Activated CD8-positive, alpha-beta memory T cell treated with anti-CD3 and anti-CD28 coated beads for 36 hours (primary cell): ENCODE results near the gene ADNP. TPM values are rescaled to one million over a fixed set of nuclear protein-coding genes. Genes with fewer than 3 reads are reported as not detected.

Experiments
- CTCF ChIA-PET: fragments of 350-600 bp; sonication (Branson Sonifier 250); formaldehyde crosslinking; loops from one replicate; lab custom pipeline; 2021; ENCODE audit warnings: antibody characterized with exemption; lab: Charles Lee
- POLR2A ChIA-PET: fragments of 350-600 bp; sonication (Branson Sonifier 250); formaldehyde crosslinking; loops from one replicate; lab custom pipeline; 2021; ENCODE audit warnings: antibody characterized with exemption; lab: Charles Lee
- total RNA-seq, 2 experiments: library from RNA; stranded (reverse); gene quantifications; one replicate each; pipeline ENCODE4 v1.2.3, GENCODE V29; 2021

The ADNP gene
- total RNA-seq, 2 experiments from 2014 or later, result 74.7 to 81.5 TPM

DNA sequence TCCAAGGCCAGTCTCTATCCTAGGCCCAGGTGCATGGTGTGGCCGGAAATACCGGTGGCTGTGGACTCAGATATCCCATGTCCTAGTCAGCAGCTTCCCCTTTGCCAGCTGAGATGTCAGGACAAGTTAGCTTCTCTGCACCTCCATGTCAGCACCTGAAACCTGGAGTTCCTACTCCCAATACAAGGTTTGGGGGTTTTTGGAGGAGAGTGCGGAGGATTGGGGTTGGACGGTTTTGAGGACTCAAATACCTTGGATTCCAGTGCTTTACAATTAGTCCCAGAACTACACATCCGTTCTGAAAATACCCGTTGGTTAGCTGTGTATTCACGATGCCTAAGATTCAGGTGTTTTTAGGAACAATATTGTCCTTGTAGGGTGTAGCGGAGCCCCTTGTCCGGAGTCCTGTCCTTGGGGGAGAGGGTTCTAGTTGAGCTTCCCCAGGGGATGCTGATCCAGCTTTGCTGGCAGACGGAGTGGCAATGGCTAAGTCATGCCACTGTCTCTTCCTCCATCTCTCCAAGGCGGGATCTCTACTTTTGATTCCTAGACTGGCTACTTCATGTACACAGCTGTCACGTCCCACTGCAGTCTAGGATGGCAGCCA, 45.0 kb downstream of the ADNP start:
- POLR2A ChIA-PET, result no interaction called here
- CTCF ChIA-PET, result interaction anchor here (1.0 kb wide), 1 partner anchor 92 kb away, joined by 3 read pairs; the partner anchor contains the start of gene BCAS4

DNA sequence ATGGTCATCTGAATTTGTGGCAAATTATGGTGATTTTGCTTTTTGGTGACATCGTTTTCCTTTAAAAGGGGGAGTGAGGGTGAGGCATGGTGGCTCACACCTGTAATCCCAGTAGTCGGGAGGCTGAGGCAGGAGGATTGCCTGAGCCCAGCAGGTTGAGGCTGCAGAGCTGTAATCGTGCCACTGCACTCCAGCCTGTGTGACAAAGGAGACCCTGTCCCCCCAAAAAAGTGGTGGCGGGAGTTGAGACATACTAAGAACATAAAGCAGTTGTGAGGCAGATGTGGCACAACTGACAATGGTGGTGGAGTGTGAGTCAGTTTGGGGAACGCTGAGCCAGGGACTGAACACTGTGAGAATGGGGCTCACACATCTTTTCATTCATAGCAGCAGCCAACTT, 45.5 kb downstream of the ADNP start:
- ChIA-PET POLR2A (no interaction called here), CTCF (interaction anchor here (1.0 kb wide), 1 partner anchor 91 kb away, joined by 3 read pairs; the partner anchor contains the start of gene BCAS4)

DNA sequence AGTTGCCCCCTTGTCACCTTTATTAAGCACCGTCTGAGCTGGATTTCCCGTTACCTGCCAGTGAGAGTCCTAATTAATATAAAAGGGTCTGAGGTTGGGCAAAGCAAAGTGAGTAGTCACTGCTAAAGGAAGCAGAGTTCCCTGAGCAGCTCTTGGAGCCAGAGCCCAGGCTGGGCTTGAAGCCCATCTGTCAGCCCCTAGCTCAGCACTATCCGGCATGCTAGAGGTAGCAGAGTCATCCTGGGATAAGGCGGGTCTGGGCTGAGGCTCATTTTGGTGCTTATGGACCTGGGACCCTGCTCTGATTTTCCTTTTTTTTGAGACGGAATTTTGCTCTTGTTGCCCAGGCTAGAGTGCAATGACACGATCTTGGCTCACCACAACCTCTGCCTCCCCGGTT, 46.2 kb downstream of the ADNP start:
- ChIA-PET CTCF (interaction anchor here (1.4 kb wide), 1 partner anchor 92 kb away, joined by 3 read pairs; no protein-coding TSS in a partner anchor), POLR2A (no interaction called here)

DNA sequence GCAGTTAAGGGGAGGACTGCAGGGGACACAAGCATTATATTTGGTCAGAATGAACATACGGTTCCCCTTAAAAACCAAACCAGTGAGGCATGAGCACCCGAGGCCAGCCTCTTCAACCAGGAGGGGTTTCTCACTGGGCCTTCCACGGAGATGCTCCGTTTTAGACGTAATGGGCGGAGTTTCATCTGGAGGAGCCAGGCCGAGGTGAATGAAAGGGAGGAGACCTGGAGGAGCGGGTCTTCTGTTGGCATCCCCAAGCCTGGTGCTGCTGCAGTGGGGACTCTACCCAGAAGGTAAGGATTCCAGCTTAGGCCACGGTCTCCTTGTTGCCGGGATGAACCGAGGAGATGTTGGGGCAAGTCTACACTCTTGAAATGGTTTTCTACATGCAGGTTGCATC, 47.4 kb downstream of the ADNP start:
- POLR2A ChIA-PET, result no interaction called here
- CTCF ChIA-PET, result no interaction called here

DNA sequence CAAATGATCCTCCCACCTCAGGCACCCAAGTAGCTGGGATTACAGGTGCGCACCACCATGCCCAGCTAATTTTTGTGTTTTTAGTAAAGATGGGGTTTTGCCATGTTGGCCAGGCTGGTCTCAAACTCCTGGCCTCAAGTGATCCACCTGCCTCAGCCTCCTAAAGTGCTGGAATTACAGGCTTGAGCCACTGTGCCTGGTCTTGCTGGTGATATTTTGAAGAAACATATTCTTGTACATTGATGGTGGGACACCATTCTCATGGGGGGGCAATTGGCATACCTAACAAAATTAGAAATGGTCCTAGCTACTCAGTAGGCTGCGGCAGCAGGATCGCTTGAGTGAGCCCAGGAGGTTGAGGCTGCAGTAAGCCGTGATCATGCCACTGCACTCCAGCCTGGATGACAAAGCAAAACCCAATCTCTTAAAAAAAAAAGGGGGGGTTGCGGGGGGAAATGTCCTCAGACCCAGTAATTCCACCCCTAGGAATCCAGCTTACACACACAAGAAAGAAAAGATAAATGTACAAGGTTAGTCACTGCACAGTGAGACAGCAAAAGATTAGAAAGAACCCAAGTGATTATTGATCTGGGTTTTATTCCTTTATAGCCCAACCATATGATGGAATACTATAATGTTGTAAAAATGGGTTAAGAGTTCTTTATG, 49.3 kb downstream of the ADNP start:
- POLR2A ChIA-PET, result interaction anchor here (0.7 kb wide), 1 partner anchor 398 kb away, joined by 16 read pairs; no protein-coding TSS in a partner anchor
- CTCF ChIA-PET, result interaction anchor here (0.7 to 1.5 kb wide), 2 partner anchors 23 to 219 kb away, joined by 3 to 4 read pairs; no protein-coding TSS in a partner anchor

DNA sequence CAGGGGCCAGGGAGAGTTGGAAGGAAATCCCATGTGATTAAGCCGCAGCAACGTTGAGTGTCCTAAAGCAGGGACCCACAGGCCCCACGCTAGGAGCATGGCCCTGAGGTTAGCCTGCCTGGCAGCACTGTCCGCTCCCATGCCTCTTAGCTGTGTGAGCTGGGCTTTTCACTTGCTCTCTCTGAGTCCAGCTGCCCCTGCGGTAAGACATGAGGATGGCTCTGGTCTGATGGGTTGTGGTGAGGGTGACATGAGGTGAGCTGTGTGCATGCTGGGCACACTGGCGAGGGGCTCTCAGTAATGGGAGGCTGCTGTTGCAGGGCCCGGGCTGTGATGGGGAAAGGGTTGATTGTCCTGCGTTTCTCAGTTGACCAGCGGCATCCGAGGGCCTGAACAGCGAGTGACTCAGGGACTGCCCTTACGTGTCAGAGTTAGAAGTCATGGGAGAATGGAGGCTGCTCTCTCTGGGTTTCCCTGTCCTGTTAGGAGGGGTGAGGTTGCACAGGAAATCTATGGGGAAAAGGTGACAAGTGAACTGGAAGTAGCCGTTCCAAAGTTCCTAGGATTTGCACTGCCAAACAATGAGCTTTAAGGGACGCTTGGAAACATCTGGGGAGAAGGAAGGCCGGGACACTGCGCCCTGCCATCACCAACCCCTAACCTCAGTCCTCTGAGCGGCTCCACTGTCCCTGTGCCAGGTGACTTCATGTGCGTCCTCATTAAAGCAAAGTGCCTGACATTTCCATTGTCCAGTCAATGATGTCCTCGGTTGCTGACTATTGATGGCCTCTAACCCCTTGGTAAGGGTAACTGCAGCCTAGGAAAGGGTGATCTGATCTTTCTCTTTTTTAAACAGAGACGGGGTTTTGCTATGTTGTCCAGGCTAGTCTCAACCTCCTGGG, 51.3 kb downstream of the ADNP start:
- CTCF ChIA-PET, result interaction anchor here (0.9 kb wide), 1 partner anchor 52 kb away, joined by 3 read pairs; the partner anchor contains the start of gene ADNP
- POLR2A ChIA-PET, result no interaction called here

DNA sequence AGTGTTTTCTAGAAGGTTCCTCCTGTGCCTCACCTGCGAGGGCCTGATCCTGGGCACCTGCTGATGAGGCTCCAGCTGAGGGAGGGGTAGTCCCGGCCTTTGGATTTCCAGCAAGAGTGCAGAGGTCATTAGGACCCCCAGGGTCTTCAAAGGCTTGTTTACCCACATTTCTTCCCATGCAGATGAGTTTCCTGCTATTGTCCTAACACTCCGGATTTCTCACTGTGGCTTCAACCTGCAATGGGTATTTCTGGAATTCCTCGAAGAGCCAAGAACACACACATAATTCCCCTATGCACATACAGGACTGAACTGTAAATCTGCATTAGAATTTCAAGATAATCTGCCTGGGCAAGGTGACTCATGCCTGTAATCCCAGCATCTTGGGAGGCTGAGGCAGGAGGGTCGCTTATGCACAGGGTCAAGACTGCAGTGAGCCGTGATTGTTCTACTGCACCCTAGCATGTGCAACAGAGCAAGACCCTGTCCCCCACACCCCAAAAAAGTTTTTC, 53.9 kb downstream of the ADNP start:
- ChIA-PET CTCF (no interaction called here), POLR2A (no interaction called here)

DNA sequence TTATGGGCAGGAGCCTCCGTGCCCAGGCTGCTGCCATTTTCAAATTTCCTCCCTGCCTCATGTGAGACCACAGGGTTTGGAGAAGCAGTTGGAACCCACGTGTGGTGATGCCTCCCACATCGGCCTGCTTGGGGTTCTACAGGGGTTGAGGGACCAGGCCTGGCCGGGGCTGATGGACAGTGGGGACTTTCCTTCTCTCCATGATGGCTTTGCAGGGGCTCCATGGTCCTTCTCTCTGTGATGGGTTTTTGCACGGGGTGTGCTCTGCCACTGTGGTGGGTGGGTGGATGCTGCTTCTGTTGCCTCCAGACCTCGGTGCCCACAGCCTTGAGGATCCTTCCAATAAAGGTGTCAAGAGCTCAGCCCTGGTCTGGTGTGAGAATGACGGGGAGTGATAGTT, 54.4 kb downstream of the ADNP start:
- CTCF ChIA-PET, result no interaction called here
- POLR2A ChIA-PET, result no interaction called here

DNA sequence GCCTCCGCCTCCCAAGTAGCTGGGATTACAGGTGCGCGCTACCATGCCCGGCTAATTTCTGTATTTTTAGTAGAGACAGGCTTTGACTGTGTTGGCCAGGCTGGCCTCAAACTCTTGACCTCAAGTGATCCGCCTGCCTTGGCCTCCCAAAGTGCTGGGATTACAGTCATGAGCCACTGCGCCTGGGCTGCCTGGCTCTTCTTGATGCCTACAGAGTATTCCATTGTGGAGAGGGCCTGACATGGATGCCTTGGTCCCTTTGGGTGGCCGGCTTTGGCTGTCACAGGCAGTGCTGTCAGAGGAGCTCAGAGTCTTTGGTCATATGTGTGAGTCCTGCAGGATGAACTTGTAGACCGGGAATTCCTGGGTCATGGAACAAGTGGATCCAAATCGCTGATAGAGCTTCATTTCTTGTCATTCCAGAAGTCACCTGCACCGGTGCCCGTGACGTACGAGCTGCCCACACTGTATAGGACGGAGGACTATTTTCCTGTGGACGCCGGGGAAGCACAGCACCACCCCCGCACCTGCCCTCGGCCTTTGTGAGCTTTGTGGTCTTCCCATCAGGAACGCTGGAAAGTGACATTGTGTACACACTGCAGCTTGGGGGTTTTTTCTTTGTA, 55.1 kb downstream of the ADNP start:
- ChIA-PET CTCF (interaction anchor here (0.7 kb wide), 1 partner anchor 53 kb away, joined by 3 read pairs; no protein-coding TSS in a partner anchor), POLR2A (no interaction called here)

DNA sequence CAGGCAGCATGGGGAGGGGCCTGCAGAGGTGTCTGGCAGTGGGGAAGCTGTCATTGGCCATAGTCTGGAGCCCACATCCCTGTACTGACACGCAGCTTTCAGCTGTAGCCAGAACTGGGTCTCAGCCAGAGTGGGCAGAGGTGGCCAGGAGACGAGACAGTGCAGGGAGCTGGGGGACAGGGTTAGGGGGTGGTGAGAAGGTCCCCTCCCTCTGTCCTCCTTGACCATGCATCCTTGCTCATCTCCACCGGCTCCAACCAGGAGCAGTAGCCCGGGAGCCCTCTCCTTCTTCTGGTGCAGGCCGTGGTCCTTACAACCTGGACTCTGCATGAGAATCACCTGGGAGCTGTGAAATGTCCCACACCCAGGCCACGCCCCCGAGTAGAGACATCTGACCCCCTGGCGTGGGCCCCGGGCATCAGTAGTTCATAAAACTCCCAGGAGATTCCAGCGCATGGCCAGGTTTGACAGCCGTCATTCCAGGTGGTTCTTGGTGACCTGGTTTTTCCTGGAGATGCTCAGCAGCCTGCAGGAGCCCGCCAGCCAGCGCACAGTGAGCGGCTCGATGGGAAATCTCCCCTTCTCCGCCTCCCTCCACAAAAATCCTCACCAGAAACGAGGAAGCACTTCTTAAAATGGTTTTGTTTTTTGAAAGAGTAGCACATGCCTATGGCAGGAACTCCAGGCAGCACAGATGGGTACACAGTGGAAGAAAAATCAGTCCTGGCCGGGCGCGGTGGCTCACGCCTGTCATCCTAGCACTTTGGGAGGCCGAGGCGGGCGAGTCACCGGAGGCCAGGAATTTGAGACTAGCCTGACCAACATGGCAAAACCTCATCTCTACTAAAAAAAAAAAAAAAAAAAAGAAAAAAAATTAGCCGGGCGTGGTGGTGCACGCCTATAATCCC, 56.2 kb downstream of the ADNP start:
- ChIA-PET POLR2A (no interaction called here), CTCF (no interaction called here)

DNA sequence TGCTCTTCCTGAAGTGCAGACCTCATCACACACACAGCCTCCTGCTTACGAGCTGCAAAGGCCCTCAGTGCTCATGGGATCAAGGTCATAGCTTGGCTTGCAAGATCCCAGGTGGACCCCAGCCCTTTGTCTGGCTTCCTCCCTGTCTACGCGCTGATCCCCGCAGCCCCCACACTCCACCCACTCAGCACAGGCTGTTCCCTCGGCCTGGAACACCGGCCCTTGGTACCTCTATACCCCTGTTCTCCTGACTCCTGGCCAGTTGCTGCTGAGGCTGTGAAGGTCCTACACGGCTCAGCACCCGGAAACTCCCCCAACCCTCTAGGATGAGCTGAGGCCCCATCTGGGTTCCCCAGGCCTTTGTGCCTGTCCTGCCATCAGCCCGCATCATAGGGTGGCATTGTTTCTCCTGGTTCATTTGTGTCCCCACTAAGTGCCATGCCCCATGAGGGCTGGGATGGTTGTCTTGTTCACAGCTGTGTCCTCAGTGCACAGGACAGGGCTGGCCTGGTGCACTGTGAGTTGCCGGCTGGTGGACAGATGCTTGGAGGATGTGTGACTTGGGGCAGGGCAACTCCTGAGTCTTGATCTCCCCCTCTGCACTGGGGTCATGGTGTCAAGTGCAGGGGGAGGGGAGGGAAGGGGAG, 57.0 kb downstream of the ADNP start:
- CTCF ChIA-PET, result no interaction called here
- POLR2A ChIA-PET, result no interaction called here

DNA sequence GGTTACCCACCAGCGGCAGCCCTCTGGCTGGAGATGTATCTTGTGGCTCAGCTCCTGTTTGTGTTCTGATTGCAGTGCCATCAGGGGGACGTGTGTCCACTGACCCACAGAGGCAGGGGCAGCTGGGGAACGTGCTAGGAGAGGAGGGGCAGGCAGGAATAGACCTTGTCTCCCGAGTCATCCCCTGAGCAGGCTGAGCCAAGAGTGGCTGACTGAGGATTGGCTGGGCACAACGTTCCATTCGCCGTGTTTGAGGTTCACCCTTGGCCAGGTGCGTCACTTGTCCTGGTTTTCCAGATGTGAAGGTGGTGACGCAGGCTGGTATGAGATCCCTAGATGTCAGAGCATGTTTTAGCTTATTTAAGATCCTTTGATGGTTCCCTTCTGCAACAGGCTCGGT, 57.7 kb downstream of the ADNP start:
- POLR2A ChIA-PET, result interaction anchor here (0.6 kb wide), 1 partner anchor 1023 kb away, joined by 9 read pairs; no protein-coding TSS in a partner anchor
- CTCF ChIA-PET, result no interaction called here

DNA sequence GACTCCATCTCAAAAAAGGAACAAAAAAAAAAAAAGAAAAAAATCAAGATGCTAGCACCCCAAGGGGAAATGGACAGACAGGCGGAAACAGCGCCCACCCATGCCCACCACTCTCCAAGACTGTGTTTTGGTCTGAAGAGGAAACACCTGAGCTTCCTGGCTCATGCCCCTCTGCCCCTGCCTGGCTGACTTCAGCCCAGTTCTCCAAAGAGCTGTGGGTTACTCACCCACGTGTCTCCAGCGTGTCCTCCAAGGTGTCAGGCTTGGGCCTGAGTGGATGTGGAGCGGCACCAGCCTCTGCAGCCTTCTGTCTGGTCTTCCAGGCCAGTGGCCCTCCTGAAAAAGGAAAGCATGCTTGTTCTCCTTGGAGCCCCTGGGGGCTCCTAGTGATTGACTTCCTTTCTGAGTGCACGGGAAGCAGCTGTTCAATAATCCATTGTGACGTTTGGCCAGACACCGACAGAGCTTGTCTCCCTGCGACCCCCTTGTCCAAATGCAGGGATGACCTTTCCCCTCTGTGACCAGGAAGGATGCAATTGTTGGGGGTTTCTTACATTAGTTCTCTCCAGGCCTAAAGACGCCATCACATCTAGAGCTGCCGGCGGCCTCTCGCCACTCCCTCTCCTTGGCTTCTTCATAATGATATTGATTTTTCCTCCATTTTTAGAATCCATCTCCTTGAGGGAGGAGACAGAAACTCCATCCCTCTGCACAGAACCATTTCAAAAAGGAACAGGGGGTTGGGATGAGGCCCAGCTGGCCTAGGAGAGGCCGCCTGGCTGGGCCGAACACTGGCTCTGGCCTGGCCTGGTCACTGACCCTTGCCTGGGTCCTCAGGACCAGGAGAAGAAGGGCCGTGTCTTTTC, 58.4 kb downstream of the ADNP start:
- ChIA-PET CTCF (no interaction called here), POLR2A (interaction anchor here (0.6 kb wide), 1 partner anchor 1024 kb away, joined by 9 read pairs; no protein-coding TSS in a partner anchor)

DNA sequence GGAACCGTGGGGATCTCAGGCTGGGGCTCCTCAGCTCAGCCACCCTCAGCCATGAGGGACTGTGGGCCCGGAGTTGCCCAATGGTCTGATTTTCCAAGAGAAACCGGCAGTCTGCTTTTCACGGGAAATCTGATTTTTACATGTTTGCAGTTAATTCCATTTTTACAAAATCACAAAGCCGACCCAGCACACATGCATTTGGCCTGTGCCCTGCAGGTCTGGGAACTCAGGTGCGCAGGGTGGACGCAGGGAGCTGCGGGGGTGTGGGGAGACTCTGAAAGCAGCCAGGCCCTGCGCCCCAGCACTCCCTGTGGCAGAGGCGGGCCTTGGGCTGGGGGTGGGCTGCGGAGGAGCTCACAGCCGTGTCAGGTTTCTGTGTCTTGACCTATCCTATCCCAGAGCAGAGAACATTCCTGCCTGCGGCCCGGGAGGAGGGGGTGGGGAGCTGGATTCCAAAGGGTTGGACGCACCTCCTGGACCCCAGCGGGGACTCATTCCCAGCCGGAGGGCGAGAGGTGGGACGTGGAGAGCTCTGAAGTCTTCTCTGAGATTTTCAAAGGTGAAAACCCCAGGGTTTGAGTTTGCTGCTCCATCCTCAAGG, 60.6 kb downstream of the ADNP start:
- ChIA-PET CTCF (interaction anchor here (0.6 to 1.1 kb wide), 2 partner anchors 59 to 77 kb away, joined by 4 read pairs; no protein-coding TSS in a partner anchor), POLR2A (no interaction called here)

DNA sequence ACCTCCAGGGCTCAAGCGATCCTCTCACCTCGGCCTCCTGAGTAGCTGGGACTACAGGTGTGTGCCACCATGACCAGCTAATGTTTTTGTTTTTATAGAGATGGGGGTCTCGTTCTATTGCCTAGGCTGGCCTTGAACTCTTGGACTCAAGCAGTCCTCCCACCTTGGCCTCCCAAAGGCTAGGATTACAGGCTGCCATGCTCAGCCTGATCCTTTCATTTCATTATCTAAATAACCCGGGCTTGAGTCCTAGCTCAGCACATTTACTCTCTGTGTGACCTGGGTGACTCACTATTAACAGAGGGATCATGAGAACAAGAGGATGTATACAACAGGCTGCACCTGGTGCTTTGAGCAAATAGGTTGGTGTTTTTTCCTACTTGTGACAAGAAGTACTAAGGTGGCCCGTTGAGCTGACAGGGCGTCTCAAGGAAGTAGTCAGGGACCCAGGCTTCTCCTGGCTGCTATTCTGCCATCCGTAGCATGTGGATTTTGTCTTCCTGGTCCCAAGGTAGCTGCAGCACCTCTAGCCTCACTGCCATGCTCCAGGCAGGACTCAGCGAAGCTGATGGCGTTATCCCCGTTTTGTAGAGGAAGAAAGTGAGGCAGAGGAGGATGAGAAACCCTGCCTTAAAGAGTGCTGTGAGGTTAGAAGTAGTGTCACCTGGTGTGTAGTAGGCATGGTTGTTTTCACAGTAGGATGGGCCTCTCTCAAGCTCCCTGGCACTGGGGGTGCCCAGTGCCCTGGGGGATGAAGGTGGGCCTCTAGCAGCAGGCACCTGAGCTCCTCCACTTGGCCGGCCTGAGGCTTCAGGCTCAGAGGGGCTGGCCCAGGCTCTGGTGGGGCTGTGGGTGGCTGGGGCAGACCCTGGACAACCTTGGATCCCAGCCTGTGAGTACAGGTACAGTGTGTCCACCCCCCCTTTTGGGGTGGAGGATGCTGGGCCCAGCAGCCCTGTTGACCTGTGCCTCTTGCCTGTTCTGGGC, 62.4 kb downstream of the ADNP start:
- ChIA-PET CTCF (no interaction called here), POLR2A (no interaction called here)
